Peyer's patch (tissue), 4 donors: ENCODE measurements around the gene CLEC4D.

Experiments
- CTCF ChIP-seq, 6 experiments: fragments of 450-650 bp in 4 of 6; fragments of 200-600 bp in 2 of 6; sonication (generic) in 1 of 6; IDR thresholded peaks; one replicate each; pipeline ENCODE4 v1.5.1; 2017 to 2019; ENCODE audit warnings: antibody characterized with exemption in 6 of 6, mild to moderate bottlenecking in 3 of 6, moderate library complexity in 1 of 6
- POLR2A ChIP-seq, 2 donors: fragments of 450-650 bp; IDR thresholded peaks; one replicate each; pipeline ENCODE4 v1.5.1; 2017; ENCODE audit warnings: antibody characterized with exemption in 2 of 2, mild to moderate bottlenecking in 2 of 2, moderate library complexity in 2 of 2

- TF ChIP-seq CTCF (IDR thresholded peaks at IDR 0.05) (no peak), POLR2A (IDR thresholded peaks at IDR 0.05) (no peak)
Observed at GRCh38 chr12:8541562-8541961, 28.3 kb downstream of the CLEC4D start.
